IgD-negative memory B cell (primary cell): ENCODE results near the gene FYB1. TPM values are rescaled to one million over a fixed set of nuclear protein-coding genes. Genes with fewer than 3 reads are reported as not detected.
A peak's percentile ranks its signal among the peaks of the same experiment; 100 is the strongest.

Source experiments
- H3K27ac Mint-ChIP-seq, 3 donors: one replicate each; pipeline ENCODE4 v1.8.0; 2020 to 2022; ENCODE audit warnings: mild to moderate bottlenecking in 3 of 3, mixed read lengths in 3 of 3, moderate library complexity in 1 of 3
- H3K27me3 Mint-ChIP-seq: one replicate; pipeline ENCODE4 v1.8.0; 2021; ENCODE audit warnings: mixed read lengths
- H3K36me3 Mint-ChIP-seq: one replicate; pipeline ENCODE4 v1.8.0; 2020; ENCODE audit warnings: mild to moderate bottlenecking, mixed read lengths
- H3K4me1 Mint-ChIP-seq, 3 donors: one replicate each; pipeline ENCODE4 v1.8.0; 2020 to 2022; ENCODE audit warnings: mixed read lengths in 3 of 3, mild to moderate bottlenecking in 1 of 3
- H3K4me3 Mint-ChIP-seq, 4 donors: one replicate each; pipeline ENCODE4 v1.8.0; 2020 to 2022; ENCODE audit warnings: mild to moderate bottlenecking in 4 of 4, mixed read lengths in 4 of 4, moderate library complexity in 3 of 4
- H3K9me3 Mint-ChIP-seq, 3 donors: one replicate each; pipeline ENCODE4 v1.8.0; 2020 to 2021; ENCODE audit warnings: mixed read lengths in 3 of 3, mild to moderate bottlenecking in 1 of 3
- polyA plus RNA-seq: library from polyadenylated mRNA; unstranded; fragments of 300-500 nt; fragmentation: Illumina TruSeq; gene quantifications from one replicate; pipeline ENCODE4 v1.2.3, GENCODE V29; 2021

Gene FYB1, protein sequence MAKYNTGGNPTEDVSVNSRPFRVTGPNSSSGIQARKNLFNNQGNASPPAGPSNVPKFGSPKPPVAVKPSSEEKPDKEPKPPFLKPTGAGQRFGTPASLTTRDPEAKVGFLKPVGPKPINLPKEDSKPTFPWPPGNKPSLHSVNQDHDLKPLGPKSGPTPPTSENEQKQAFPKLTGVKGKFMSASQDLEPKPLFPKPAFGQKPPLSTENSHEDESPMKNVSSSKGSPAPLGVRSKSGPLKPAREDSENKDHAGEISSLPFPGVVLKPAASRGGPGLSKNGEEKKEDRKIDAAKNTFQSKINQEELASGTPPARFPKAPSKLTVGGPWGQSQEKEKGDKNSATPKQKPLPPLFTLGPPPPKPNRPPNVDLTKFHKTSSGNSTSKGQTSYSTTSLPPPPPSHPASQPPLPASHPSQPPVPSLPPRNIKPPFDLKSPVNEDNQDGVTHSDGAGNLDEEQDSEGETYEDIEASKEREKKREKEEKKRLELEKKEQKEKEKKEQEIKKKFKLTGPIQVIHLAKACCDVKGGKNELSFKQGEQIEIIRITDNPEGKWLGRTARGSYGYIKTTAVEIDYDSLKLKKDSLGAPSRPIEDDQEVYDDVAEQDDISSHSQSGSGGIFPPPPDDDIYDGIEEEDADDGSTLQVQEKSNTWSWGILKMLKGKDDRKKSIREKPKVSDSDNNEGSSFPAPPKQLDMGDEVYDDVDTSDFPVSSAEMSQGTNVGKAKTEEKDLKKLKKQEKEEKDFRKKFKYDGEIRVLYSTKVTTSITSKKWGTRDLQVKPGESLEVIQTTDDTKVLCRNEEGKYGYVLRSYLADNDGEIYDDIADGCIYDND
- 11.6 TPM for polyA plus RNA-seq

DNA sequence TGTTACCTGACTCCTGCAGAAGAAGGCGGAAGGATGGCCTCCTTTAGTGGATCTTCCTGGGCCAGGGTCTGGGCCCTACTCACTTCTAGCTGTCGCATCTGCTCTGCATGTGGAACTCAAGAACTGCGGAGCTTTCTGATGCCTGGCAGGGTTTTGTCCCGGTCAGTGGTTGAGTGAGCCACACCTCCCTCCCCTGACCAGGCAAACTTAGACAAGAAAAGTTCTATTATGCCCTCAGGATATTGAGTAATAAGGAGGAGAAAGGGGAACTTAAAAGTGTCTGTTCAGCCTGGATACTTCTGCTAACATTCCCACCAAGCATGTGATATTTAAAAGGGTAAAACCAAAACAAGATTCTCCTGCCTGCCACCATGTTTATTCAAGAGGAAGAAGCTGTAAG lies at the start of gene FYB1:
Gene FYB1, minus strand, starts transcription at position 127 of the 400 bp plus-strand sequence. CDS start 16,603 bp downstream, outside the sequence.
- Mint-ChIP-seq H3K36me3 (no peaks in the 10 kb centered on the region), H3K4me1 (peaks cover 0 to 3% (median 3%) of the 10 kb centered on the region in 3 donors), H3K27ac (peak within 1 kb of the TSS in 1 of 3 donors; percentile 53)

DNA sequence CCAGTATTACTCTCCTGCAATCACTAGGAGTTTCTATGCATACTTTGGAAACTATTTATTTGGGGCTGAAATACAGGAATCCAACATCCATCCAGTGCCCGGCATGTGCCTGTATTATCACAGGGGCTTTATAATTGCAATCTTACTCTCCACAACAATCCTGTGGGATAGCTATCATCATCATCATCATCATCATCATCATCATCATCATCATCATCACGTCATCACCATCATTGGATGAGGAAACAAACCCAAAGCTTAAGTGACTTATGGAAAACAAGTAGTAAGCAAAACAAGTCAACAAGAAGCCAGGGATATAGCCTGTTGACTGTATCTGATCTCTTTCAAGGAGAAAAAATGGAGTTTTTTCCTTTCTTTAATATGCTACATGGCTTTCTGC lies 47.8 kb upstream of the FYB1 start:
- H3K27me3 Mint-ChIP-seq = no peaks in the 10 kb centered on the region
- H3K27ac Mint-ChIP-seq = no peak overlapping the region
- no peak overlapping the region for H3K4me3 Mint-ChIP-seq

More for the DNA sequence above, at the start of gene FYB1:
- peaks cover 5% of the 10 kb centered on the region for H3K27me3 Mint-ChIP-seq
- no peaks in the 10 kb centered on the region for H3K9me3 Mint-ChIP-seq
- no peak within 1 kb of the TSS for H3K4me3 Mint-ChIP-seq

DNA sequence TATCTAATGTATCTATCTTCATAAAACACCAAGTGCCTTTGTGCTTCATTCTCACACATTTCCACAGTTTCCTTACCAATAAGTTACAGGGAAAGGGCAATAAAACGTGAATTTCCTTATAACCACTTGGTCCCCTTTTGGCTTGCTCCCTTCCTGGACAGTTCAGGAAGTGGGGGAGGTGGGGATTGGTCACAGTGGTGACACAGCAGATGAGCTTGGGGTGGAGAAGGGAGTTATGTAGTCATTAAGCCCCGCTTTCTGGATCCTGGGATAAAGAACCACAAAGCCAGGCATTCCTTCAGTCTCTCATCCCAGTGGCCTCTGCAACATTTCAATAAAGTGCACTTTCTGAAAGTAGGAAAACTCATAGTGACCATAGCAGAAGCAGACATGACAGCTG lies 47.1 kb upstream of the FYB1 start:
- Mint-ChIP-seq H3K36me3 (peaks cover 3% of the 10 kb centered on the region), H3K9me3 (no peaks in the 10 kb centered on the region), H3K27me3 (no peaks in the 10 kb centered on the region), H3K4me1 (peaks cover 14 to 18% (median 18%) of the 10 kb centered on the region in 3 donors), H3K4me3 (no peak overlapping the region), H3K27ac (no peak overlapping the region)

More for the DNA sequence above, 47.8 kb upstream of the FYB1 start:
- no peaks in the 10 kb centered on the region for H3K9me3 Mint-ChIP-seq
- peaks cover 3% of the 10 kb centered on the region for H3K36me3 Mint-ChIP-seq
- peaks cover 14 to 20% (median 18%) of the 10 kb centered on the region in 3 donors for H3K4me1 Mint-ChIP-seq

DNA sequence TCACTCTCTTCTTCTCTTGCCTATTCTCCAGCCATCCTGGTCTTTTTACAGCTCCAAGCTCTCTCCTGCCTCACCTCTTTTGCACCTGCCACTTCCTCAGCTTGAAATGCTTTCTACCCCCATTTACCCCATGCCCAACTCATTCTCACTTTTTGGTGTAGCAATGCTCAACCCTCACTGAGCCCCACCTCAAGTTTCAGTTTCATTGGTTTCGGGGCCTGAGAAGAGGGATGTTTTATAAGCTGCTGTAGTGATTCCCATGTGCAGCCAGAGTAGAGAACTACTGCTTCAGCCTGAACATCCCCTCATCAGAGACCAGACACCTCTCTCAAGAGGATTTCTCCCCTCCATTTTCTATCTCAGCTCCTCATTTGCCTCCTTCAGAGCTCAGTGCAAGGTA lies 45.2 kb upstream of the FYB1 start:
- Mint-ChIP-seq H3K27ac (peak overlapping the region in 1 of 3 donors; percentile 70), H3K27me3 (no peaks in the 10 kb centered on the region), H3K36me3 (peaks cover 3% of the 10 kb centered on the region), H3K4me3 (peak overlapping the region in 1 of 4 donors; percentile 12), H3K4me1 (peaks cover 7 to 11% (median 8%) of the 10 kb centered on the region in 3 donors), H3K9me3 (no peaks in the 10 kb centered on the region)

DNA sequence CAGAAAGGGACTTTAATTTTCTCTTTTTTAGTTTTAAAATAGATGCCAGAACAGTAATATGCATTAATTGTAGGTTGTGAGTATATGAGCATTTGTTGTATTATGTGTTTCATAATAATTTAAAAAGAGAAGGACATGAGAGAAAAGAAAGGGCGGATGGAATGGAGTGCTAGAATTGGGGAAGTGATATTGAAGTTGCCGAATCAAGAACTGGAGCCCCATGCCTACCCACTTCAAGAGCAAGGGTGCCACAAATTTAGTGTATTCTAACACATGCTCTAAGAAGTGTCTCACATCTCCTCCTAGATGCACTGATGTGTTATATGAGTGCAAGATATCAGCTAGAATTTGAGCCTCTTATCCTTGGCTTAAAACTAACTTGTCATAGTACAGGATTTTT lies 43.6 kb upstream of the FYB1 start:
- Mint-ChIP-seq H3K27me3 (peaks cover under 1% of the 10 kb centered on the region), H3K36me3 (peaks cover 4% of the 10 kb centered on the region)

DNA sequence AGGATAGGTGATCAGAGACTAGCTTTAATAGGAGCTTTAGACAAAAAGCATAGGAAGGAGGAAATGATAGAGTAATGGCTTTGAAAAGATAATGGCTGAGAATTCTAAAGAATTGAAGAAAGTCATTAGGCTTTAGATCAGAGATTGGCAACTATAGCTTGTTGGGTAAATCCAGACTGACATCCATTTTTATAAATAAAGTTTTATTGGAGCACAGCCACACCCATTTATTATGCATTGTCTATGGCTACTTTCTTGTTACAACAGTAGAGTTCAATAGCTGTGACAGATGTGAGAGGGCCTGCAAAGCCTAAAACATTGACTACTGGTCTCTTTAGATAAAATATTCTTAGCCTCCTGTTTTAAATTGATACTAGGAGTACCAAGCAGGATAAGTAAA lies 40.7 kb upstream of the FYB1 start:
- Mint-ChIP-seq H3K4me3 (no peak overlapping the region), H3K4me1 (peaks cover 5 to 8% (median 5%) of the 10 kb centered on the region in 3 donors), H3K9me3 (no peaks in the 10 kb centered on the region), H3K27ac (no peak overlapping the region), H3K27me3 (peaks cover 6% of the 10 kb centered on the region), H3K36me3 (peaks cover 8% of the 10 kb centered on the region)

More for the DNA sequence above, 43.6 kb upstream of the FYB1 start:
- H3K9me3 Mint-ChIP-seq = no peaks in the 10 kb centered on the region
- H3K27ac Mint-ChIP-seq = no peak overlapping the region
- peaks cover 5 to 11% (median 8%) of the 10 kb centered on the region in 3 donors for H3K4me1 Mint-ChIP-seq
- no peak overlapping the region for H3K4me3 Mint-ChIP-seq

DNA sequence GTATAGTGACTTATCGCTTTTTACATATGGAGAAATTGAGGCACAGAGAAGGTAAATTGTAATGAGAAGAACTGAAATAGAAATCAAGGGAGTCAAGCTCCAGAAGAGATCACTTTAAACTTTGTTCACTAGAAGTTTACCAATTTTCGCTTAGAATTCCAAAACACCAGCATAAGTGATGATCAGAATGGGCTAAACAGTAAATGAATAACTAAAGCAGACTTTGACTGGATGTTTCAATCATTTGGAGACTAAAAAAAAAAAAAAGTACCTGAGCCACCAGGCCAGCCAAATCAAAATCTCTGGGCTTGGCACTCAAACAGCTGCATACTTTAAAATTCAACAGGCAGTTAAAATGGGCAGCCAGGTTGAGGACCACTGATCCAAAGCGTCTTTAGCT lies 38.2 kb upstream of the FYB1 start:
- Mint-ChIP-seq H3K36me3 (peaks cover 5% of the 10 kb centered on the region), H3K27ac (no peak overlapping the region), H3K9me3 (no peaks in the 10 kb centered on the region), H3K27me3 (peaks cover 6% of the 10 kb centered on the region), H3K4me3 (no peak overlapping the region), H3K4me1 (no peaks in the 10 kb centered on the region)

DNA sequence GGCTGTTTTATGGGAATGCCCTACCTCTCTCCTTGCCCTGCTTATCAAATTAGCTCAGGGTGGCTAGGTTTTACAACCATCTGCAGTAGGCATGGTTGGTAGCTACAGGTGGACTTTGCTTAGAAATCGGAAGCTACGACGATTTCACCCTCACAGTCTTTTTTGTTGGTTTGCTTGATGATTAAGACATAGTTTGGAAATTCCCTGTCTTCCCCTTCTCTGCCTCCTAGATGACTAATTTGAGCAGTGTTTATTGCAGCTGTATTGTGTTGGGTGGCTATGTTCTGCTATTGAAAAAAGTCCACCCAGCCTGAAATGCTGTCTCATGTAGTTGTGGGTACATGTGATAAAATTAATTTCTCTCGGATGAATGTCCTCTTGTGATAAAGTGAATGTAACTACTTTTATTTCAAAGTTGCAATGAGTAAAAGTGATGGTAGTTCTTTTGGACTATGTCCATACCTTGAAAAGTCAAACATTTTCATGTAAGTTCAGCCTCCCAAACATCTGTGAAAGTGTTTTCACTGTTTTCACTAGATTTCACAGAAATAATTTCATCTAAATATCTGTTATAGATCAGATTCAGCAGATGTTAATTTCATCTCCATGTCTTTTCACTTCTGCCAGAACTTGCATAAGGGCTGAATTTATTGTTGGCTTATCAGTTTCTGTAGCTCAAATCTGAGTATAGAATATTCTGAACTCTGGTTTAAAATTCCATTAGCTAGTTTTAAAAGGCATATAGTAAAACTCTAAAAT lies 37.3 kb upstream of the FYB1 start:
- H3K4me3 Mint-ChIP-seq = no peak overlapping the region
- H3K27me3 Mint-ChIP-seq = peaks cover 6% of the 10 kb centered on the region
- peak overlapping the region in 1 of 3 donors; percentile 46 for H3K27ac Mint-ChIP-seq
- no peaks in the 10 kb centered on the region for H3K9me3 Mint-ChIP-seq
- peaks cover 5% of the 10 kb centered on the region for H3K36me3 Mint-ChIP-seq
- H3K4me1 Mint-ChIP-seq = no peaks in the 10 kb centered on the region

DNA sequence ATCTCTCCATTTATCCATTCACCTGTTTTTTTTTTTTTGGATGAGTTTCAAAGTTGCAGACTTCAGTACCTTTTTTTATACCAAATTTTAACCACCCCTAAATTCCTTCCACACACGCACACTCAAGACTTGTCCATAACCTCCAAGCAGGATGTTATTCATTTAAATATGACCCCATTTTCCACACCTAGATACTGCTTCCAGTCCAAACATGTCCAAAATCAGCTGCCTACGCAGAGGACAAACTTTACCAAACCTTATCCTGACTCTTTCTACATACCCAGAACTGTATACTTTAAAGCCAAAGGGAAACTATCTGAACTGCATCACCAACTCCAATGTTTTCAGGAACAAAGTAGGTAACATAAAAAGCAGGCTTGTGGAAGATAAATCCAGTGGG lies 36.0 kb upstream of the FYB1 start:
- peaks cover 0 to 2% (median 0%) of the 10 kb centered on the region in 3 donors for H3K9me3 Mint-ChIP-seq
- H3K4me3 Mint-ChIP-seq = no peak overlapping the region
- H3K27ac Mint-ChIP-seq = no peak overlapping the region
- no peaks in the 10 kb centered on the region for H3K4me1 Mint-ChIP-seq
- peaks cover 6% of the 10 kb centered on the region for H3K27me3 Mint-ChIP-seq
- H3K36me3 Mint-ChIP-seq = peaks cover 5% of the 10 kb centered on the region

DNA sequence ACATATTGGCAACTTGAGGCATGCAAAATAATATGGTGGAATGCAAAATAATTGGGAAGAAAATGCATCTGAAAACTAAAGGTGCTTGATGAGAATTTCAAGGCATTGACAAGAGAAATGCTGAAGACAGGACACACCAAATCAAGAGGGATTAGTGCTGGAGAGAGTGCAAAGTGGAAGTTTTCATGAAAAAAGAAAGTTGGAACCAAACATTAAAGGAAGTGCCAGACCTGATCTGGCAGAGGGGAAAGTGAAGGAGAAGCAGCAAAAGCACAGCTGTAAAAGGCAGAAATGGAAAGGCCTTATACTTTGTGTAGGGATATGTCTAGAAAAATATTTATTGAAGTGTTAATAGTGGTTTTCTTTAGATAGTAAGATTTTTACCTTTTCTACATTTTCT lies 35.3 kb upstream of the FYB1 start:
- Mint-ChIP-seq H3K4me1 (no peaks in the 10 kb centered on the region), H3K4me3 (no peak overlapping the region), H3K36me3 (peaks cover 5% of the 10 kb centered on the region), H3K27me3 (peaks cover 6% of the 10 kb centered on the region), H3K27ac (no peak overlapping the region), H3K9me3 (peaks cover 0 to 7% (median under 1%) of the 10 kb centered on the region in 3 donors)

DNA sequence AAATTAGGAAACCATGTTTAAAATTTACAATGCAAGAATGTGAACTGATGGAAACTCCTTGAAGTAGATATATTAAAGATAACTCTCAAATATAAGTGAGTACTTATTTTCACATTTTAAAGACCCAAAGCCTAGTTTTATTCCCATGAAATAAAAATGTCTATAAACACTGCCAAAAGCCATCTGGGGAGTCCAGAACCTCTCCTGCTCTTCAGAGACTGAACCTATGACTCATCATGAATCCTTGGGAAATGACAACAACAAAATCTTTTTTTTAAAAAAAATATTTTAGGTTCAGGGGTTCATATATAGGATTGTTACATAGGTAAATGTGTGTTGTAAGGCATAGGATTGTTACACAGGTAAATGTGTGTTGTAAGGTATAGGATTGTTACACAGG lies 33.8 kb upstream of the FYB1 start:
- peaks cover 4 to 13% (median 5%) of the 10 kb centered on the region in 3 donors for H3K9me3 Mint-ChIP-seq
- H3K27me3 Mint-ChIP-seq = peaks cover 6% of the 10 kb centered on the region
- no peak overlapping the region for H3K4me3 Mint-ChIP-seq
- H3K4me1 Mint-ChIP-seq = peaks cover 0 to 2% (median 0%) of the 10 kb centered on the region in 3 donors
- H3K27ac Mint-ChIP-seq = no peak overlapping the region
- peaks cover 6% of the 10 kb centered on the region for H3K36me3 Mint-ChIP-seq

DNA sequence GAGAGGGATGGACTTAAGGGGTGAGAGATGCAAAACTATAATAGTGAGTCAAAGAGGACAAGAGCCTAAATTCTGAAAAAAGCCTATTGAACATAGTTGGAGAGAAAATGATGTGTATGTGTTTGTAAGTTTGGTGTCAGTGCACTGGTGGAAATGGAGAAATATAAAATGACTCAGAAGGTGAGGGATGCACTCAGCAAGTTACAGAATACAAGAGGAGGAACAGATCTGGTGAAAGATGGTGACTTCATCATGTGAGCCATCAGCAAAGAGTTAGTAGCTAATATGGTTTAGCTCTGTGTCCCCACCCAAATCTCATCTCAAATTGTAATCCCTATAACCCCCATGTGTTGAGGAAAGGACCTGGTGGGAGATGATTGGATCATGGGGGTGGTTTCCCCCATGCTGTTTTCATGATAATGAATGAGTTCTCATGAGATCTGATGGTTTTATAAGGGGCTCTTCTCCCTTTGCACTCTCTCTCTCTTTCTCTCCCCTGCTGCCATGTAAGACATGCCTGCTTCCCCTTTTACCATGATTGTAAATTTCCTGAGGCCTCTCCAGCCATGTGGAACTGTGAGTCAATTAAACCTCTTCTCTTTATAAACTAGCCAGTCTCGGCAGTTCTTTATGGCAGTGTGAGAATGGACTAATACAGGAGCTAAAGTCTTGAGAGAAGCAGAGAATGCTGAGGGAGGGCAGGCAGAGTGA lies 30.4 kb upstream of the FYB1 start:
- H3K27me3 Mint-ChIP-seq = peaks cover 2% of the 10 kb centered on the region
- peak overlapping the region in 2 of 3 donors; percentile 46 to 50 for H3K27ac Mint-ChIP-seq
- H3K9me3 Mint-ChIP-seq = peaks cover 4 to 13% (median 5%) of the 10 kb centered on the region in 3 donors
- H3K4me1 Mint-ChIP-seq = peaks cover 0 to 2% (median 0%) of the 10 kb centered on the region in 3 donors
- H3K36me3 Mint-ChIP-seq = peaks cover 5% of the 10 kb centered on the region
- no peak overlapping the region for H3K4me3 Mint-ChIP-seq

DNA sequence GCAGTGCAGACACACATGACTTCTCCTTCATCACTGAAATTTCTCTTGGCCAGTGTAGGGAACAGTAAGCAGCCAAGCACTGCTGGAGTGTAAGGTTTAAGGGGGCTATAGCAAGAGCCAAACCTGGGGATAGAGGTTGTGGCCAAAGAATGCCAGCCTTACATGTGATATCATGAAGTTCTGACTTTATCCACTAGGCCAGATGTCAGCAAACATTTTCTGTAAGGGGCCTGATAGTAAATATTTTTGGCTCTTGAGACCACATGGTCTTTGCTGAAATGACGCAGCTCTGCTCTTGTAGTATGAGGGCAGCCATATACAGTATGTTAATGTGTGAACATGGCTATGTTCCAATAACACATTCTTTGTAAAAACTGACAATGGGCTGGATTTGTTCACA lies 29.7 kb upstream of the FYB1 start:
- Mint-ChIP-seq H3K4me3 (no peak overlapping the region), H3K27ac (no peak overlapping the region), H3K4me1 (peaks cover 0 to 2% (median 0%) of the 10 kb centered on the region in 3 donors), H3K27me3 (peaks cover 3% of the 10 kb centered on the region), H3K36me3 (peaks cover 5% of the 10 kb centered on the region), H3K9me3 (peaks cover 4 to 13% (median 5%) of the 10 kb centered on the region in 3 donors)

DNA sequence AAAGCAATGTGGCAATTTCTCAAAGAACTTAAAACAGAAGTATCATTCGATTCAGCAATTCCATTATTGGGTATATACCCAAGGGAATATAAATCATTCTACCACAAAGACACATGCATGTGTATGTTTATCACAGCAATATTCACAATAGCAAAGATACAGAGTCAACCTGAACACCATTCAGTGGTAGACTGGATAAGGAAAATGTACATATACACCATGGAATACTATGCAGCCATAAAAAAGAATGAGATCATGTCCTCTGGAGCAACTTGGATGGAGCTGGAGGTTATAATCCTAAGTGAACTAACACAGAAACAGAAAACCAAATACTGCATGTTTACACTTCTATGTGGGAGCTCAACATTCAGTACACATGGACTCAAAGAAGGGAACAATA lies 21.4 kb upstream of the FYB1 start:
- H3K27ac Mint-ChIP-seq = no peak overlapping the region
- H3K4me1 Mint-ChIP-seq = peaks cover 2 to 6% (median 6%) of the 10 kb centered on the region in 3 donors

More for the DNA sequence above, 21.4 kb upstream of the FYB1 start:
- Mint-ChIP-seq H3K27me3 (peaks cover 3% of the 10 kb centered on the region), H3K36me3 (peaks cover 2% of the 10 kb centered on the region), H3K9me3 (peaks cover 4 to 18% (median 9%) of the 10 kb centered on the region in 3 donors), H3K4me3 (no peak overlapping the region)
